SK-N-SH (cell line): ENCODE data around the gene MSANTD7. TPM values are rescaled to one million over a fixed set of nuclear protein-coding genes. Genes with fewer than 3 reads are reported as not detected.
A peak's percentile ranks its signal among the peaks of the same experiment; 100 is the strongest.

Experiments used
- CTCF ChIA-PET: fragments of 300-600, 350-600 bp; formaldehyde crosslinking; extraction: SDS; loops from one replicate; lab custom pipeline; 2021; lab: Yijun Ruan, JAX
- POLR2A ChIA-PET: fragments of 350-600 bp; sonication (Branson Sonifier 250); formaldehyde crosslinking; extraction: SDS; loops from one replicate; lab custom pipeline; 2020; ENCODE audit warnings: antibody characterized with exemption, inconsistent platforms; lab: Yijun Ruan, JAX
- DNase-seq: peaks from one replicate; pipeline ENCODE4 v3.0.0; 2012
- H2AFZ ChIP-seq: fragments of 200-600 bp; sonication (generic); 2 replicates; pipeline ENCODE4 v1.8.1; 2016; ENCODE audit warnings: antibody characterized with exemption, mild to moderate bottlenecking, low read depth
- H3F3A ChIP-seq: fragments of 200-600 bp; sonication (generic); replicated peaks from 2 replicates; pipeline ENCODE3; 2016; ENCODE audit warnings: antibody characterized with exemption, mild to moderate bottlenecking; ENCODE audit not compliant: insufficient read depth
- H3K27ac ChIP-seq, 2 experiments: fragments of 200-500 bp in 1 of 2; fragments of 200-600 bp in 1 of 2; sonication (Bioruptor generic) in 1 of 2; sonication (generic), shearing (Covaris generic) in 1 of 2; 2 replicates each; pipeline versions ENCODE4 v1.5.1 to v1.6.1; 2014 to 2016; ENCODE audit warnings: low read depth in 2 of 2, inconsistent platforms in 1 of 2, low read length in 1 of 2, mild to moderate bottlenecking in 1 of 2, mixed read lengths in 1 of 2
- H3K27me3 ChIP-seq: fragments of 200-600 bp; sonication (generic), shearing (Covaris generic); 2 replicates; pipeline ENCODE4 v1.6.1; 2016; ENCODE audit warnings: mixed run types; ENCODE audit not compliant: insufficient read depth
- H3K36me3 ChIP-seq, 2 experiments: fragments of 200-500 bp in 1 of 2; fragments of 200-600 bp in 1 of 2; sonication (Bioruptor generic) in 1 of 2; sonication (generic) in 1 of 2; replicated peaks in 1 of 2; 2 replicates each; pipeline versions ENCODE3 to v1.5.1; 2014 to 2016; ENCODE audit warnings: low read length in 1 of 2, mild to moderate bottlenecking in 1 of 2; ENCODE audit not compliant: insufficient read depth in 2 of 2, control insufficient read depth in 1 of 2
- H3K4me1 ChIP-seq, 2 experiments: fragments of 200-500 bp in 1 of 2; fragments of 200-600 bp in 1 of 2; sonication (Bioruptor generic) in 1 of 2; sonication (generic), shearing (Covaris generic) in 1 of 2; 2 replicates each; pipeline versions ENCODE4 v1.5.1 to v1.6.1; 2014 to 2016; ENCODE audit warnings: low read depth in 1 of 2, low read length in 1 of 2, mixed run types in 1 of 2; ENCODE audit not compliant: insufficient read depth in 2 of 2, control insufficient read depth in 1 of 2
- H3K4me2 ChIP-seq: fragments of 200-600 bp; sonication (generic), shearing (Covaris generic); 2 replicates; pipeline ENCODE4 v1.6.1; 2017; ENCODE audit warnings: mixed run types
- H3K4me3 ChIP-seq, 2 experiments: fragments of 200-500 bp in 1 of 2; fragments of 200-600 bp in 1 of 2; sonication (Bioruptor generic) in 1 of 2; sonication (generic), shearing (Covaris generic) in 1 of 2; 2 replicates each; pipeline versions ENCODE4 v1.5.1 to v1.8.1; 2014 to 2016; ENCODE audit warnings: low read depth in 2 of 2, inconsistent platforms in 1 of 2, low read length in 1 of 2, mild to moderate bottlenecking in 1 of 2, mixed read lengths in 1 of 2, moderate library complexity in 1 of 2
- H3K79me2 ChIP-seq: fragments of 200-600 bp; sonication (generic); 2 replicates; pipeline ENCODE4 v1.8.1; 2017; ENCODE audit warnings: mild to moderate bottlenecking; ENCODE audit not compliant: insufficient read depth
- H3K9ac ChIP-seq: fragments of 200-600 bp; sonication (generic); 2 replicates; pipeline ENCODE4 v1.6.1; 2017; ENCODE audit warnings: mixed run types
- H3K9me2 ChIP-seq: fragments of 200-600 bp; sonication (generic); 2 replicates; pipeline ENCODE4 v1.6.1; 2017; ENCODE audit warnings: mixed run types
- H3K9me3 ChIP-seq: fragments of 200-600 bp; sonication (generic); 2 replicates; pipeline ENCODE4 v1.6.1; 2017; ENCODE audit warnings: mixed run types, mild to moderate bottlenecking, moderate library complexity
- H4K20me1 ChIP-seq: fragments of 200-600 bp; sonication (generic); 2 replicates; pipeline ENCODE4 v1.6.1; 2017; ENCODE audit warnings: mild to moderate bottlenecking, mixed run types; ENCODE audit not compliant: insufficient read depth
- FOXM1 ChIP-seq: IDR thresholded peaks from 2 replicates; pipeline ENCODE4 v1.4.0; 2012; ENCODE audit warnings: low read depth, mild to moderate bottlenecking
- IRF3 ChIP-seq: fragments of 150-350 bp; IDR thresholded peaks from 2 replicates; pipeline ENCODE4 v1.6.1; 2016; ENCODE audit warnings: mild to moderate bottlenecking, low read depth, low read length
- JUND ChIP-seq: IDR thresholded peaks from 2 replicates; pipeline ENCODE4 v1.4.0; 2012
- MEF2A ChIP-seq: IDR thresholded peaks from 2 replicates; pipeline ENCODE4 v1.4.0; 2012; ENCODE audit warnings: low read depth, borderline replicate concordance
- MXI1 ChIP-seq: IDR thresholded peaks from 2 replicates; pipeline ENCODE4 v1.6.1; 2012; ENCODE audit warnings: mild to moderate bottlenecking, low read depth, low read length, improper control_type of control experiment
- PBX3 ChIP-seq: IDR thresholded peaks from 2 replicates; pipeline ENCODE4; 2012
- POLR2AphosphoS5 ChIP-seq: IDR thresholded peaks from 2 replicates; pipeline ENCODE4 v1.6.1; 2012; ENCODE audit warnings: low read depth, low read length
- REST ChIP-seq: IDR thresholded peaks from 2 replicates; pipeline ENCODE4 v1.6.1; 2012; ENCODE audit warnings: mild to moderate bottlenecking, low read depth, low read length, moderate library complexity
- RFX5 ChIP-seq: IDR thresholded peaks from 2 replicates; pipeline ENCODE4 v1.6.1; 2012; ENCODE audit warnings: mild to moderate bottlenecking, improper control_type of control experiment, low read length
- WGBS: methylation state at CpG from one replicate; pipeline ENCODE4 v1.1.6; 2017; ENCODE audit warnings: low lambda C conversion rate; 5-methylcytosine and 5-hydroxymethylcytosine counted together
- polyA plus RNA-seq, 3 experiments: library from polyadenylated mRNA; depleted of rRNA; stranded (reverse); fragments of >200 nt; gene quantifications; 2 replicates each; pipeline ENCODE4 v1.2.3, GENCODE V29; 2012

The MSANTD7 gene
- polyA plus RNA-seq, 1 of the 3 experiments (the other 2 are of a cell fraction), result 3.2 TPM

GRCh38 chr10:14879928-14880193 lies 41.8 kb downstream of the MSANTD7 start:
- no peak overlapping the region for H3K27ac ChIP-seq
- TF ChIP-seq FOXM1 (no peak), RFX5 (no peak), PBX3 (no peak), MXI1 (no peak), IRF3 (no peak), MEF2A (no peak)
- no peaks in the 10 kb centered on the region for H3K9me2 ChIP-seq
- H3K27me3 ChIP-seq, result no peaks in the 10 kb centered on the region
- H3K9me3 ChIP-seq, result no peaks in the 10 kb centered on the region
- peaks cover 88% of the 10 kb centered on the region for H3K79me2 ChIP-seq
- peak overlapping the region; percentile 90; the same call in 1 of the 2 replicates for H3K9ac ChIP-seq
- H4K20me1 ChIP-seq, result no peaks in the 10 kb centered on the region
- CTCF ChIA-PET, result interaction anchor here (0.8 to 1.9 kb wide), 2 partner anchors 10 to 327 kb away, joined by 3 to 10 read pairs; no protein-coding TSS in a partner anchor
- 0 out of 2 replicates have a peak overlapping the region, but pooled peaks have one; percentile 2 for H2AFZ ChIP-seq
- POLR2A ChIA-PET, result no interaction called here
- H3K4me3 ChIP-seq, result peak overlapping the region; percentile 88 to 97
- H3K4me1 ChIP-seq, result peaks cover 18 to 19% of the 10 kb centered on the region in 2 experiments; a peak in 3 of 4 replicates
- DNase-seq, result peak; percentile 25
- peaks cover 0 to 18% of the 10 kb centered on the region in 2 experiments for H3K36me3 ChIP-seq
- H3K4me2 ChIP-seq, result peak overlapping the region; percentile 80
- no peaks in the 10 kb centered on the region for H3F3A ChIP-seq
- WGBS, result 3% methylated on average over 5 of the region's 5 CpGs

GRCh38 chr10:14880229-14880628 lies 42.1 kb downstream of the MSANTD7 start:
- no peak for DNase-seq
- no peaks in the 10 kb centered on the region for H3F3A ChIP-seq
- H2AFZ ChIP-seq, result 0 out of 2 replicates have a peak overlapping the region, but pooled peaks have one; percentile 2
- no peaks in the 10 kb centered on the region for H3K9me2 ChIP-seq
- no peaks in the 10 kb centered on the region for H4K20me1 ChIP-seq
- peak overlapping the region; percentile 88 to 97 for H3K4me3 ChIP-seq
- peak overlapping the region; percentile 80 for H3K4me2 ChIP-seq
- 50% methylated on average over 7 of the region's 7 CpGs for WGBS
- TF ChIP-seq PBX3 (no peak), JUND (no peak), REST (peak; percentile 89), POLR2AphosphoS5 (no peak)
- H3K27ac ChIP-seq, result no peak overlapping the region
- ChIA-PET CTCF (interaction anchor here (0.8 to 1.9 kb wide), 4 partner anchors 9 to 327 kb away, joined by 3 to 10 read pairs (median 4); no protein-coding TSS in a partner anchor), POLR2A (no interaction called here)
- H3K27me3 ChIP-seq, result no peaks in the 10 kb centered on the region
- H3K9ac ChIP-seq, result peak overlapping the region; percentile 90; the same call in 1 of the 2 replicates
- H3K4me1 ChIP-seq, result peaks cover 18 to 19% of the 10 kb centered on the region in 2 experiments; a peak in 3 of 4 replicates
- no peaks in the 10 kb centered on the region for H3K9me3 ChIP-seq
- H3K36me3 ChIP-seq, result peaks cover 0 to 21% of the 10 kb centered on the region in 2 experiments
- H3K79me2 ChIP-seq, result peaks cover 88% of the 10 kb centered on the region
